HEK293T (cell line): ENCODE data around the gene UCHL5.
"Not testable (repeated sequence)": the region's sequence is repeated elsewhere in the genome, so short reads cannot be mapped to it uniquely, and the experiment has no call there.

Experiments used
- CTCF ChIA-PET: fragments of 350-600 bp; formaldehyde crosslinking; extraction: SDS; loops from one replicate; lab custom pipeline; 2021; ENCODE audit warnings: antibody characterized with exemption, inconsistent platforms; lab: Yijun Ruan, JAX
- POLR2A ChIA-PET: fragments of 350-600 bp; formaldehyde crosslinking; extraction: SDS; loops from one replicate; lab custom pipeline; 2020; ENCODE audit warnings: antibody characterized with exemption, inconsistent platforms; lab: Yijun Ruan, JAX
- DNase-seq: peaks from one replicate; pipeline ENCODE4 v3.0.0; 2012; ENCODE audit warnings: mixed read lengths; ENCODE audit errors: extremely low spot score
- ARNT ChIP-seq: fragments of 450-650 bp; IDR thresholded peaks from 2 replicates; pipeline ENCODE4 v1.6.1; 2017; ENCODE audit warnings: mild to moderate bottlenecking
- BHLHE40 ChIP-seq: fragments of 450-650 bp; IDR thresholded peaks from 2 replicates; pipeline ENCODE4 v1.6.1; 2016; ENCODE audit warnings: mild to moderate bottlenecking, moderate library complexity, borderline replicate concordance
- CTBP1 ChIP-seq: fragments of 450-650 bp; IDR thresholded peaks from 2 replicates; pipeline ENCODE4 v1.6.1; 2016; ENCODE audit warnings: borderline replicate concordance
- ELF4 ChIP-seq: fragments of 450-650 bp; IDR thresholded peaks from 2 replicates; pipeline ENCODE4 v1.6.1; 2017; ENCODE audit warnings: antibody characterized with exemption
- FOXA1 ChIP-seq: fragments of 450-650 bp; IDR thresholded peaks from 2 replicates; pipeline ENCODE4 v1.6.1; 2016; ENCODE audit warnings: mild to moderate bottlenecking
- FOXK2 ChIP-seq: fragments of 450-650 bp; IDR thresholded peaks from 2 replicates; pipeline ENCODE4 v1.6.1; 2016; ENCODE audit warnings: mild to moderate bottlenecking
- FOXM1 ChIP-seq: fragments of 450-650 bp; IDR thresholded peaks from 2 replicates; pipeline ENCODE4 v1.6.1; 2017; ENCODE audit warnings: mild to moderate bottlenecking, borderline replicate concordance
- HDGF ChIP-seq: fragments of 450-650 bp; IDR thresholded peaks from 2 replicates; pipeline ENCODE4 v1.6.1; 2017; ENCODE audit warnings: antibody characterized with exemption, borderline replicate concordance
- L3MBTL2 ChIP-seq: fragments of 450-650 bp; conservative IDR thresholded peaks from 2 replicates; pipeline ENCODE4 v1.6.1; 2016; ENCODE audit warnings: mild to moderate bottlenecking
- LEF1 ChIP-seq: fragments of 450-650 bp; IDR thresholded peaks from 2 replicates; pipeline ENCODE4 v1.6.1; 2017; ENCODE audit warnings: mild to moderate bottlenecking, borderline replicate concordance
- NFRKB ChIP-seq: fragments of 450-650 bp; IDR thresholded peaks from 2 replicates; pipeline ENCODE4 v1.6.1; 2016; ENCODE audit warnings: mild to moderate bottlenecking, moderate library complexity
- PKNOX1 ChIP-seq: fragments of 450-650 bp; IDR thresholded peaks from 2 replicates; pipeline ENCODE4 v1.6.1; 2016
- SP1 ChIP-seq: fragments of 450-650 bp; IDR thresholded peaks from 2 replicates; pipeline ENCODE4 v1.6.1; 2017
- SUZ12 ChIP-seq: fragments of 450-650 bp; IDR thresholded peaks from 2 replicates; pipeline ENCODE4 v1.6.1; 2016; ENCODE audit warnings: mild to moderate bottlenecking
- TARDBP ChIP-seq: fragments of 450-650 bp; IDR thresholded peaks from 2 replicates; pipeline ENCODE4 v1.6.1; 2016
- ZNF384 ChIP-seq: fragments of 450-650 bp; IDR thresholded peaks from 2 replicates; pipeline ENCODE4 v1.6.1; 2016

UCHL5 gene

GRCh38 chr1:193005785-193006184 lies 53.4 kb downstream of the UCHL5 start:
- POLR2A ChIA-PET: no interaction called here
- DNase-seq: no peak
- CTCF ChIA-PET: no interaction called here
- TF ChIP-seq HDGF: no peak
- TF ChIP-seq FOXA1: no peak
- no peak for TF ChIP-seq ARNT
- no peak for TF ChIP-seq SUZ12
- no peak for TF ChIP-seq L3MBTL2
- TF ChIP-seq FOXM1: no peak
- no peak for TF ChIP-seq TARDBP
- TF ChIP-seq SP1: no peak
- TF ChIP-seq NFRKB: no peak
- no peak for TF ChIP-seq LEF1

GRCh38 chr1:192998536-192998935 lies 60.6 kb downstream of the UCHL5 start:
- DNase-seq: no peak
- TF ChIP-seq FOXM1 (no peak), ARNT (no peak), TARDBP (no peak), LEF1 (no peak), BHLHE40 (no peak), ELF4 (no peak), NFRKB (no peak), SP1 (no peak), HDGF (no peak), SUZ12 (no peak), FOXA1 (no peak), ZNF384 (no peak), FOXK2 (no peak), L3MBTL2 (no peak), CTBP1 (no peak), PKNOX1 (no peak)
- ChIA-PET POLR2A (no interaction called here), CTCF (no interaction called here)

- no peak for TF ChIP-seq CTBP1
- TF ChIP-seq FOXK2: no peak
- TF ChIP-seq FOXA1: no peak
- no peak for TF ChIP-seq SUZ12
- TF ChIP-seq FOXM1: no peak
- TF ChIP-seq ARNT: no peak
- no peak for TF ChIP-seq PKNOX1
- TF ChIP-seq HDGF: no peak
- no peak for TF ChIP-seq ZNF384
- TF ChIP-seq TARDBP: no peak
- no peak for TF ChIP-seq NFRKB
- TF ChIP-seq BHLHE40: no peak
- no peak for TF ChIP-seq LEF1
- ChIA-PET POLR2A (no interaction called here), CTCF (no interaction called here)
- DNase-seq: no peak
Observed at GRCh38 chr1:192994141-192994540, 65.0 kb downstream of the UCHL5 start.

- POLR2A ChIA-PET: no interaction called here
- TF ChIP-seq FOXA1 (no peak), LEF1 (no peak), TARDBP (no peak), CTBP1 (no peak), FOXK2 (no peak), SP1 (no peak), PKNOX1 (no peak), ARNT (no peak), ZNF384 (no peak)
- no peak for DNase-seq
- CTCF ChIA-PET: no interaction called here
Observed at GRCh38 chr1:192993426-192994085, 65.6 kb downstream of the UCHL5 start.

- DNase-seq, POLR2A ChIA-PET, CTCF ChIA-PET: not testable (repeated sequence)
Observed at GRCh38 chr1:192986748-192987334, 72.3 kb downstream of the UCHL5 start.

- TF ChIP-seq BHLHE40 (no peak), HDGF (no peak), ZNF384 (no peak), ELF4 (no peak), L3MBTL2 (no peak), CTBP1 (no peak), LEF1 (no peak)
- ChIA-PET CTCF (no interaction called here), POLR2A (no interaction called here)
- no peak for DNase-seq
Observed at GRCh38 chr1:192986110-192986747, 72.9 kb downstream of the UCHL5 start.

GRCh38 chr1:192984080-192984479 lies 75.1 kb downstream of the UCHL5 start:
- no peak for DNase-seq
- ChIA-PET CTCF (no interaction called here), POLR2A (no interaction called here)
- TF ChIP-seq FOXA1 (no peak), L3MBTL2 (no peak), LEF1 (no peak), ARNT (no peak), NFRKB (no peak), SUZ12 (no peak), ELF4 (no peak), FOXK2 (no peak), HDGF (no peak), PKNOX1 (no peak), BHLHE40 (no peak), CTBP1 (no peak), TARDBP (no peak), SP1 (no peak), ZNF384 (no peak), FOXM1 (no peak)
